KBM-7 (cell line): ENCODE results near the gene TRAPPC8.
"Not testable (repeated sequence)": the region's sequence is repeated elsewhere in the genome, so short reads cannot be mapped to it uniquely, and the experiment has no call there.

ENCODE experiments used
- DNase-seq: peaks from one replicate; pipeline ENCODE4 v3.0.0-alpha.2; 2015
- in situ Hi-C: fragments of 300-500 bp; cut with MboI; formaldehyde crosslinking; loops from 2 replicates; pipeline ENCODE4 v1.14.3; 2020; ENCODE audit warnings: low sequenced_read_pairs, low pct_unique_long_range_greater_than_20kb, mixed read lengths

Gene TRAPPC8

GRCh38 chr18:31878358-31878757 is 64.6 kb downstream of the TRAPPC8 start:
- in situ Hi-C loops: no loop called here
- DNase-seq: no peak

GRCh38 chr18:31877900-31878299 is 65.0 kb downstream of the TRAPPC8 start:
- no peak for DNase-seq
- in situ Hi-C loops: no loop called here

- in situ Hi-C loops: no loop called here
- no peak for DNase-seq
These were observed 66.2 kb downstream of the TRAPPC8 start for GRCh38 chr18:31876707-31877106.

DNA sequence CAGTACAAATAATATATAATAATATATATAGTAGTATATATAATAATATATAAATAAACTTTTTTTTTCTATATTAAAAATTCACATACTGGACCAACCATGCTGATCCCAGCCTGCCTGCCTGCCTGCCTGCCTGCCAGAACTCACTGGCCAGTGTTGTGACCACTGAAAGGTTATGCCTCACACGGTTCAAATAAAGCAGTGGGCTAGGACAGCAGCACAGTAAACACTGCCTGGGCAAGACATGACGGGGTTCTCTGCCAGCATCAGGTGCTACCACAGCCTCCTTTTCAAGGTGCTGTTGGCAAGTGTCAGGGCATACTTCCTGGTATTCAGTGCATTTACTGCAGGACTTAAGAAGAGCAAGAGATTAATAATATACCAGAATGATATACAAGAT is 67.6 kb downstream of the TRAPPC8 start:
- in situ Hi-C loops: no loop called here
- DNase-seq: no peak

DNA sequence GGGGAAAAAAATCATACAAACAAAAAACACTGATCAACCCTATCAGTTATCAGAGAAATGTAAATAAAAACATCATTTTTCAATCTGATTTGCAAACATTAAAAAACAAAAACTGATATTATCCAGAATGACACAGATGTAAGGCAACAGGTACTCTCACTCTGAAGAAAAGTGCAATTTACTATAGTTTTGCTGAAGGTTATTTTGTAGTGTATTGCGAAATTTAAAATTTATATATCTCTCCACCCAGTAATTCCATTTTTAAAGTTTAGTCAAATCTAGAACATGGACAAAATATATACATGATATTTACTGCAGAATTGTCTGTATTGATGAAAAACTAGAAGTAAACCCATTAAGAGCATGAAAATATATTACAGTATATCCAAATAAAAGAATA is 79.8 kb downstream of the TRAPPC8 start:
- in situ Hi-C loops: no loop called here
- no peak for DNase-seq

GRCh38 chr18:31860488-31860887 is 82.4 kb downstream of the TRAPPC8 start:
- DNase-seq: peak; percentile 12
- in situ Hi-C loops: no loop called here

DNA sequence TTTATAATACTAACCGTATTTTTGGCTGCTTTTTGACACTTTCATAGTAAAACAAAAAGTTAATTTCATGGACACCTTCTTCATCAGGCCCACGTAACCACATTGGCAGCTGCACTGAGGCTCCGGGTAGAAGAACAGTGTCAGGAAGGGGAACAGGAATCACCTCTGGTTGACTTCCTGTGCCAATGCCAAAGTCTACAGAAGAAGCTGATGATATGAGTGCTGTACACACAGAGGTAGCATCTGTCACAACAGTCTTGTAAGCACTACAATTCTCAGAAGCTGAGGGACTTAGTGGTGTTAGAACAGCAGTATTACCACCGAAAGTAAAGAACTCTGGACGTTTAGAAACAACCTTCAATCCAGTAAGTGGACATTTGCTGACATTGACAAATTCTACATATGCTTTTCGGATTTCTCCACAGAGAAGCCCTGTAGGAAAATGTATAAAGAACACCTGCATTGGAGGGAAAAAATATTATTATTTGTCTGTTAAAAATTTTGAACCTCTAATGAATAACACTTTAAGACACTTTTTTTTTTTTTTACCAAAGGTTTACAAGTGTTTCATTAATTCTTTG is 85.3 kb downstream of the TRAPPC8 start:
- in situ Hi-C loops: no loop called here

DNA sequence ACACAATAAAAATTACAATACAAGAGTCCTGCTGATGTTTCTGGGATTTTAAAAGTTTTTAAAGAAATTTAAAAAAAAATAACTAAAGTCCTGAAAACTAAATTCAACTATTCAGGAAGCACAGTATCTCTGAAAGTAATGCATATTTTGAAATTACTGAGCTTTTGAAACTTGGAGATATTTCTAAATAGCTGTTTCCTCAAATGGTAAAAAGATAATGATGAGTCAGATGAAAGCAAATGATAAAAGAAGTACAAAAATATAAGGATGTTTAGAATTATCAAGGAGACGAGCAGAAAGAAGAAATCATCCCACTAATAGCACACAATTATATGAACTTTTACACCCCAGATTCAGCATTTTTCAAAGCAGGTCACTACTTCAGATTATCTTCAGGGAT is 92.1 kb downstream of the TRAPPC8 start:
- in situ Hi-C loops: no loop called here
- DNase-seq: no peak

More for the DNA sequence above, 85.3 kb downstream of the TRAPPC8 start:
- peak; percentile 38 for DNase-seq

GRCh38 chr18:31840499-31840898 is 102.4 kb downstream of the TRAPPC8 start:
- no peak for DNase-seq
- in situ Hi-C loops: no loop called here

DNA sequence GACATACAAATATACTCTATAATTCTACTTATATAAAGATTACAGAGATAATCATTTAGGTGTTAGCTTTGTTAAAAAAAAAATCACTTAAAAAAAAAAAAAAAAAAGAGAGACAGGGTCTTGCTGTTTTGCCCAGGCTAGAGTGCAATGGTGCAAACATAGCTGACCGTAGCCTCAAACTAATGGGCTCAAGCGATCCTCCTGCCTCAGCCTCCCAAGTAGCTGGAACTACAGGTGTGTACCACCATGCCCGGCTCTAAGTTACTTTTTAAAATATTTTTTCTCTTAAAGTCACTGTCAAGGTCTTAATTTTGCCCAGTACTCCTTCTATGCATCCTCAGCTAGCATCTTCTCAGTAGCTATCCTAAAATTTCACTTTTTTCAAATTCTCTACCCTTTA is 105.0 kb downstream of the TRAPPC8 start:
- DNase-seq: no peak
- in situ Hi-C loops: no loop called here

DNA sequence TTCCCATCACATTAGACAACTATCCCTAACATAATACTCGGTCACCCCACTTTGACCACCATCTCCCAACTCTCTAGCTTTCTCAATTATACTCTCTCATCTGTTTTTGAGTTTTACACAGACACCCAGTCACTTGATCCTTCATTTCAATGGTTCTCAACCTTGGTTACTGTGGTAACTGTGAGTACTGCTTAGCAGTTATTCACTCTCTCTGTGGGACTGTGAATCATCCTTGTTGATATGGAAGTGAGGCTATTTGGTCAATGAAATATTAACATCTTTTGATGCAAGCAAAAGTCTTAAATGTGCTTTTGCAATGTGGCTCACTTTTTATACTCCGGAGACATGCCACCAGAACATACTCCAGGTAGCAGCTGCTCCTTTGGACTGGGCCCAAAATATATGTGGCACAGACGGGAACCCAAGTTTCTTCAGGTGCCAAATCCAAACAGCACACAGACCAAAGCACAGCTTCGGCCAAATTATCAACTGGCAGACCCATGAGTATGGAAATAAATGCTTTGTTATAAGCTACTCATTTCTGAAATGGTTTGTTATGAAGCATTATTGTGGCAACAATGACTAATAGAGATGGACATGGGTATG is 107.3 kb downstream of the TRAPPC8 start:
- in situ Hi-C loops: no loop called here
- DNase-seq: no peak

- DNase-seq: no peak
- in situ Hi-C loops: no loop called here
These were observed 111.0 kb downstream of the TRAPPC8 start for GRCh38 chr18:31831903-31832302.

DNA sequence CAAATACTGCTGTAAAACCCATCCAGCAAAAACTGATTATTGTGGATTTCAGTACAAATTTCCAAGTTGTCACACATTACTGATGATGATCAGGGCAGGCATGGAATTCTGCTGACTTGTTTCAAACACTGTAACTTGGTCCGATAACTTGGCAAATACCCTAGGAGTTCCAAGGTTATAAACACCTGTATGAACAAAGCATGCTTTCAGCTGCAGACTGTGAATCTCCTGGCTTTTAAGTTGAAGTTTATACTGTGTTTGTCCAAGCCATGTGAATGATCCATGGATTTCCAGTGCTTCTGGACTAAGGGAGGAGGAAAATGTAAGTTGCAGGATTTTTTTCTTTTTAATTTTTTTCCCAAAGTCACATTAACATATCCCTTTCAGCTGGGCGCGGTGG is 112.2 kb downstream of the TRAPPC8 start:
- in situ Hi-C loops: no loop called here
- DNase-seq: no peak

DNA sequence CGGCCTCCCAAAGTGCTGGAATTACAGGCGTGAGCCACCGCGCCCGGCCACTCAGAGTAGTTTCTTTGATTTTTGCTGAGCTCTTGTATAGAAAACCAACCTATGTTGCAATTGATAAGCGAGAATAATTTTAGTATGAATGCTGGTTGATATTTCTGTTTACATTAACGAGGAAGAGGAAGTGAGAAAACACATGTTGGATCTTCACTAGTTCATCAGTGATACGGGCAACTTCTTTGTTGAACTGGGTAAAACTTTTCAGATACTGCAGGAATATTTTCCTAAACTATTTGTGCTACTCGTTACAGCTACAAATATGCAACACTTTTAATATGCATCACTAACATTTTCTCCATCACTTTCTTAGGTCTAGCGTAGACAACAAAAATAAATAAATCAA is 114.3 kb downstream of the TRAPPC8 start:
- no peak for DNase-seq
- in situ Hi-C loops: no loop called here

GRCh38 chr18:31826673-31827325 is 116.1 kb downstream of the TRAPPC8 start:
- in situ Hi-C loops: not testable (repeated sequence)

GRCh38 chr18:31825772-31826171 is 117.2 kb downstream of the TRAPPC8 start:
- DNase-seq: no peak
- in situ Hi-C loops: no loop called here

More at GRCh38 chr18:31826673-31827325, 116.1 kb downstream of the TRAPPC8 start:
- DNase-seq: not testable (repeated sequence)

- peak; percentile 38 for DNase-seq
- in situ Hi-C loops: no loop called here
These were observed 121.3 kb downstream of the TRAPPC8 start for GRCh38 chr18:31821545-31822171.

- in situ Hi-C loops: no loop called here
- DNase-seq: no peak
These were observed 123.1 kb downstream of the TRAPPC8 start for GRCh38 chr18:31819925-31820229.

- in situ Hi-C loops: no loop called here
- DNase-seq: peak; percentile 67
These were observed 123.6 kb downstream of the TRAPPC8 start for GRCh38 chr18:31819106-31819924.

DNA sequence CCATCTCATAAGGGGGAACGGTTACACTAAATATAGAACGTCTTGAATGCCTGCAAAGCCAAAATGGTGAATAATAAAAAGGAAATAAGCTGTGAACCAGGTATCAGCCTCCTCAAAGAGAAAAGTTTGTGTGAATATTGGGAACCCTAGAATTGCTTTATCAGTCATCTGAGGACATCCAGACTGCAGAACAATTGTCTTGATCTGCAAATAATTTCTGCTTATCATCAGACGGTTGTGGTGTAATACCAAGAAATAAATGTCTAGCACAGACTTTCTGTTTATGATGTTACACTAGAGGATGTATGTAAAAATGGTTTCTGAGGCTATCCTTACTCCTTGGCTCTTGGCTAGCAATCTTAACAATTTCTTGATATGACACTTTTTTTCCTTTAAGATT is 128.8 kb downstream of the TRAPPC8 start:
- DNase-seq: no peak
- in situ Hi-C loops: no loop called here
